Measurements from ENCODE around the gene ZNF385B.

- TF ChIP-seq CTCF (IDR thresholded peaks at IDR 0.05; ENCODE audit: low read depth, low read length, missing input control) (no peak), MAX (IDR thresholded peaks at IDR 0.05) (no peak), JUND (IDR thresholded peaks at IDR 0.05) (no peak), NR2F2 (IDR thresholded peaks at IDR 0.05) (no peak), HNF4G (IDR thresholded peaks at IDR 0.05) (no peak), YY1 (IDR thresholded peaks at IDR 0.05) (no peak), SP1 (IDR thresholded peaks at IDR 0.05) (no peak)
These were observed 265.4 kb downstream of the ZNF385B start for GRCh38 chr2:179596018-179596417.
